Inflammatory macrophage (primary cell): ENCODE measurements around the gene METTL9.
A peak's percentile ranks its signal among the peaks of the same experiment; 100 is the strongest.
"Not testable (repeated sequence)": the region's sequence is repeated elsewhere in the genome, so short reads cannot be mapped to it uniquely, and the experiment has no call there.

Experiments
- DNase-seq, 2 donors: peaks; one replicate each; pipeline ENCODE4 v3.0.0-alpha.2; 2020 to 2022

Gene METTL9

DNA sequence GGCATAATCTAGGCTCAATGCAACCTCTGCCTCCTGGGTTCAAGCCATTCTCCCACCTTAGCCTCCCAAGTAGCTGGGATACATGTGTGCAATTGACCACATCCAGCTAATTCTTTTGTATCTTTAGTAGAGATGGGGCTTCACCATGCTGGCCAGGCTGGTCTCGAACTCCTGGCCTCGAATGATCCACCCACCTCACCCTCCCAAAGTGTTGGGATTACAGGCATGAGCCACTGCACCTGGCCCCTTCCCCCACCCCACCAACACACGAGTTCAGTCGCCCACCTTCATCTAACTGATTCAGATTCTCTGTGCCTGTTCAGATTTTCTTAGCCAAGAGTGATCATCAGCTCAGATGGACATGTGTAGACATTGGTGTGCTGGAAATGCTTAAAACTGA lies 25.0 kb upstream of the METTL9 start:
- DNase-seq = no peak

DNA sequence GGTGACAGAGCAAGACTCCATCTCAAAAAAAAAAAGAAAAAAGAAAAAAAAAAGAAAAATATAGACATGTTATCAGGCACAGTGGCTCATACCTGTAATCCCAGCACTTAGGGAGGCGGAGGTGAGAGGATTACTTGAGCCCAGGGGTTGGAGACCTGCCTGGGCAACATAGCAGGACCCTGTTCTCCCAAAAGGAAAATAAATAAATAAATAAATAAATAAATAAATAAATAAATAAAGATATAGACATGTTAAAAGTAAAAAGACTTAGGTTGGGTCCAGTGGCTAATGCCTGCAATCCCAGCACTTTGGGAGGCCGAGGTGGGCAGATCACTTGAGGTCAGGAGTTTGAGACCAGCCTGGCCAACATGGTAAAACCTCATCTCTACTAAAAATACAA lies 23.1 kb upstream of the METTL9 start:
- not testable (repeated sequence) for DNase-seq

DNA sequence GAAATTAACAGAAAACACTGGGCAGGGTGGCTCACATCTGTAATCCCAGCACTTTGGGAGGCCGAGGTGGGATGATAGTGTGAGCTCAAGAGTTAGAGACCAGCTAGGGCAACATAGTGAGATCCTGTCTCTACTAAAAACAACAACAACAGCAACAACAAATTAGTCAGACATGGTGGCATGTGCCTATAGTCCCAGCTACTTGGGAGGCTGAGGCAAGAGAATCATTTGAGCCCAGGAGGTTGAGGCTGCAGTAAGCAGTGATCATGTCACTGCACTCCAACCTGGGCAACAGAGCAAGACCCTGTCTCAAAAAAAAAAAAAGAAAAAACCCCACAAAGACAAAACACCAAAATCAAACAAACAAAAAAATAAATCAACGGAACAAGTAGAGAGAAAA lies 21.9 kb upstream of the METTL9 start:
- DNase-seq = not testable (repeated sequence)

DNA sequence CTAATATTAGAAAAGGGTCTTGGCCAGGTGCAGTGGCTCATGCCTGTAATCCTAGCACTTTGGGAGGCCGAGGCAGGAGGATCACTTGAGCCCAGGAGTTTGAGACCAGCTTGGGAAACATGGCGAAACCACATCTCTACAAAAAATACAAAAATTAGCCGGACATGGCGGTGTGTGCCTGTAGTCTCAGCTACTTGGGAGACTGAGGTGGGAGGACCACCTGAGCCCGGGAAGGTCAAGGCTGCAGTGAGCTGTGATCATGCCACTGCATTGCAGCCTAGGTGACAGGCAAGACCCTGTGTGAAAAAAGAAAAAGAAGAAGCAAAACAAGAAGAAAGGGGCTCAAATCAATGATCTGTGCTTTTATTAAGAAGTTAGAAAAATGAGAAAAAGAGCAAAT lies 21.1 kb upstream of the METTL9 start:
- DNase-seq = not testable (repeated sequence)

DNA sequence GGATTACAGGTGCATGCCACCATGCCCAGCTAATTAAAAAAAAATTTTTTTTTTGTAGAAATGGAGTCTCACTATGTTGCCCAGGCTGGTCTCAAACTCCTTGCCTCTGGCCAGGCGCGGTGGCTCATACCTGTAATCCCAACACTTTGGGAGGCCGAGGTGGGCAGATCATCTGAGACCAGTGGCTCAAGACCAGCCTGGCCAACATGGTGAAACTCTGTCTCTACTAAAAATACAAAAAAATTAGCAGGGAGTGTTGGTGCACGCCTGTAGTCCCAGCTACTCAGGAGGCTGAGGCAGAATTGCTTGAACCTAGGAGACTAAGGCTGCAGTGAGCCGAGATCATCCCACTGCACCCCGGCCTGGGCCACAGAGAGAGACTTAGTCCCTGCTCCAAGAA lies 19.2 kb upstream of the METTL9 start:
- DNase-seq = not testable (repeated sequence)

DNA sequence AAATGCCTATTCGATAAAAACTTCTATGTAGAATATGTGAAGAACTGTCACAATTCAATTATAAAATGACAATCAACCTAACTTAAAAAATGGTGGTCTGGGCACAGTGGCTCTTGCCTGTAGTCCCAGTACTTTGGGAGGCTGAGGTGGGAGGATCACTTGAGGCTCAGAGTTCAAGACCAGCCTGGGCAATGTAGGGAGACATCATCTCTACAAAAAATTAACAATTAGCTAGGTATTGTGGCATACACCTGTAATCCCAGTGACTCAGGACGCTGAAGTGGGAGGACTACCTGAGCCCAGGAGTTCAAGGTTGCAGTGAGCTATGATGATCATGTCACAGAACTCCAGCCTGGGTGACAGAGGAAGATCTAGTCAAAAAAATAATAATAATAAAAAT lies 18.6 kb upstream of the METTL9 start:
- DNase-seq = no peak

DNA sequence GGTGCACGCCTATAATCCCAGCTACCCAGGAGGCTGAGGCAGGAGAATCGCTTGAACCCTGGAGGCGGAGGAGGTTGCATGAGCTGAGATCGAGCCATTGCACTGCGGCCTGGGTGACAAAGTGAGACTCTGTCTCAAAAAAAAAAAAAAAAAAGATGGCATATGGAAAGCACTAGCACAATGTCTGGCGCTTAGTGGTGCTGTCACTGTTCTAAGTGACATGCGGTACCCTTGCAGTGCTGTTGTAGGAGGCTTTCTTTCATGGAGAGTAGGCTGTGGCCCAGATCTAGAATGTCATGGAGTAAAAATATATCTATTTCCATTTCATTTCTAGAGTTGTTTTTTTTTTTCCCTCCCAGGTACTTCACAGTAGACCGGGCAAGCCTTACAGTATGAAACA lies 14.6 kb upstream of the METTL9 start:
- no peak for DNase-seq

DNA sequence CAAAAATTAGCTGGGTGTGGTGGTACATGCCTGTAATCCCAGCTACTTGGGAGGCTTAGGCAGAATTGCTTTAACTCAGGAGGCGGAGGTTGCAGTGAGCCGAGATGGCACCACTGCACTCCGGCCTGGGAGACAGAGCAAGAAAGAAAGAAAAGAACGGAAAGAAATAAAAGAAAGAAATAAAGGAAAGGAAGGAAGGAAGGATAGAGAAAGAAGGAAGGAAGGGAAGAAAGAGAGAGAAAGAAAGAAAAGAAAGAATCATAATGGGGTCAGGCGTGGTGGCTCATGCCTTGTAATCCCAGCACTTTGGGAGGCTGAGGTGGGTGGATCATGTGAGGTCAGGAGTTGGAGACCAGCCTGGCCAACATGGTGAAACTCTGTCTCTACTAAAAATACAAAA lies 10.8 kb upstream of the METTL9 start:
- not testable (repeated sequence) for DNase-seq

DNA sequence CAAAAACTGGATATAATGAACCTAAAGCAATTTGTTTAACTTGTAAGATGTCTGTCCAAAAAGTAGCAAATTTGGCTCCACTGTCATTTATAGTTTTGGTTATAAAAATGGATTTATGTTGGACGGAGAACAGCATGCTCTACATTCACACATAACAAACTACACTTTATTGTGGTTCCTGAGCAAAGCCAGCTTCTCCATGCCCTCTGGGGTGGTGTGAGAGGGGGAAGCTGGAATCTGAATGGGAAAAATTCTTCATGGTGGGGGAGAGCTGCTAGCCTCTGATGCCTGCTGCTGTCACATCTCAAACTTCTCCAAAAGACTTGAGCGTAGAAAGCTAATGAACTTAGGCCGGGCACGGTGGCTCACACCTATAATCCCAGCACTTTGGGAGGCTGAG lies 9.8 kb upstream of the METTL9 start:
- DNase-seq = no peak

DNA sequence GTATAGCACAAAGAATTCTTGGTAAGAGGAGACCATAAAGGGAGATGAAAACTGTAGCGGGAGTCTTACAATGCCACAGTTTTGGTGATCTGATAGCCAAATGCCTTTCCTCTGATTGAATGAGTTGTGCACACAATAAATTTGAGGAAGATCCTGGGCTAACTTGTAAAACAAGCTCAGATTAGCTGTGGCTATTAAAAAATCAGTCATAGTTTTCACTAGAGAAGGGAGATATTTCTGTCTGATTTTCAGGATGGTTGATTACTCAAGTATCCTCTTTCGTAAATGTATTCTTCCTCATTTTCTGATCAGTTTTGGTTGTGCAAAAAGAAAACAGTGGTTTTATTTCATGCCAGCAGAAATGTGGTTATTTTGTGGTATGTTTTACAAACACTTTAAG lies 9.1 kb upstream of the METTL9 start:
- DNase-seq = peak; percentile 71 to 96

DNA sequence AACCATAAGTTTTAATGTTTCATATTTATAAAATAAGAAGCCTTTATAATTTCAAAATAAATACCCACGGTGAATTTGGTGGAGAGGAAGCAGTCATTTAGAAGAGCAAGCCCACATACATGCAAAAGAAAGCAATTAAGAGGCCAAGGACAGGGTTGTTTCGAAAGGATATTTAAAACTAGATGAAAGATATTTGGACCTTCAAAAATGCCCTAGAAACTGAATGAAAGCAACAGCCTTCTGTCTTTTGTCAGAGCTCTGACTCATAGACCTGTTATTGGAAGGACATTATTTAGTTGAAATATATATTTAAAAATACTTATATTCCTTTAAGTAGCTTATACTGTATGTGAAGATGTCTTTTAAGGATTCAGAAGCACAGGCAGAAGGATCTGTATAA lies 8.6 kb upstream of the METTL9 start:
- peak; percentile 54 to 73 for DNase-seq

DNA sequence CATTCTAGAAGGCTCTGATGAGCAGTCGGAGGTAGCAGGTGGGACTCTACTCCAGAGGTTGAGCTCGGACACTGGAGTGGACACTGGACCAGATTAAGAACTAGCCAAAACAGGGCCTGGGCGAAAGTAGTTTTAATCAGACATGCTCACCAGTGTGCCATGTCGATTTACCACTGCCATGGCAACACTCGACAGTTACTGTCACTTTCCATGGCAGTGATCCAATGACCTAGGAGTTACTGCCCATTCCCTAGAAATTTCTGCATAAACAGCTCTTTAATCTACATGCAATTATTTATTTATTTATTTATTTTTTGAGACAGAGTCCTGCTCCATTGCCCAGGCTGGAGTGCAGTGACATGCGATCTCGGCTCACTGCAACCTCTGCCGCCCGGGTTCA lies 7.2 kb upstream of the METTL9 start:
- DNase-seq = no peak

DNA sequence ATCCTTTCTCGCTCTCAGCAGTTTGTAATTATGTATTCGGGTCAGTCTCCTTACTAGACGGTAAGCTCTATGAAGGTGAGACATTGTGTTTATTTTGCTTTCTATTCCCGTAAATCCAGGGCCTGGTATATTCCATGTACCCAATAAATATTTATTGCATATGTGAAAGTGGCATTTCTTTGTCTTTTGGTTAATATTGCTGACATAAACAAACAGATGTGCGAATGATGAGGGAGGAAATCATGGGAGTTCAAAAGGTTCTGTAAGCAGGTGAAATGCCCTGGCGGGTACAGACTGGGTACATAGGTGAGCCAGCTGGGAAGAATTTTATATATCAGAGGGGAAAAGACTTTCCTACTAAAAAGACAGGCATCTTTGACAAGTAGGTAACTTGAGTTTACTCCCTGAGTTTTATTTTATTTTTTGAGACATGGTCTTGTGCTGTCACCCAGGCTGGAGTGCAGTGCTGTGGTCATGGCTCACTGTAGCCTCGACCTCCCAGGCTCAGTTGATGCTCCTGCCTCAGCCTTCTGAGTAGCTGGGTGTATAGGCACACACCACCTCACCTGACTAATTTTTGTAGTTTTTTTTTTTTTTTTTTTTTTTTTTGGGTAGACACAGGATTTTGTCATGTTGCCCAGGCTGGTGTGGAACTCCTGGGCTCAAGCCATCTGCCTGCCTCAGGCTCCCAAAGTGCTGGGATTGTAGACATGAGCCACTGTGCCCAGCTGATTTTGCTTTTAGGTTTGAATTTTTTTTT lies 5.7 kb upstream of the METTL9 start:
- DNase-seq = no peak

DNA sequence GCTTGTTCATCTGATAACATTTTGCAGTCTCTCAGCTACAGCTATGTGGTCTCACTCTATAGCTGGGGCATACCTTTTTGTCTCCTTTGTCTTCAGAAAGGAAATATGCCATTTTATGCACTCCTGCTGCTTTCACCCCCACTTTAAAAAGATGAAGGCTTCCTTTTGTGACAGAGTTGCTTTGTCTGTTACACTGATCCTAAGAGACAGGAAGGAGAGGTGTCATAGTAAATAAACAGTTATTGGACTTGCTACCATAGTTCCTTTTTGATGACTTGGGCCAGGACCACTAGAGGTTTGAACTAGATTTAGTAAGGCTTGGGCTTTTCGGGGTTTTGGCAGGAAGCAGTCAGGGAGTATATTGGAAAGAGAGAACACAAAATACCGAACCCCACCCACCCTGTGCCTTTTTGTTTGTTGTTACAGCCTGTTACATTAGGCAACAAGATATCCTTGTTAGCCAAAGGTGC lies 1.8 kb upstream of the METTL9 start:
- no peak for DNase-seq

DNA sequence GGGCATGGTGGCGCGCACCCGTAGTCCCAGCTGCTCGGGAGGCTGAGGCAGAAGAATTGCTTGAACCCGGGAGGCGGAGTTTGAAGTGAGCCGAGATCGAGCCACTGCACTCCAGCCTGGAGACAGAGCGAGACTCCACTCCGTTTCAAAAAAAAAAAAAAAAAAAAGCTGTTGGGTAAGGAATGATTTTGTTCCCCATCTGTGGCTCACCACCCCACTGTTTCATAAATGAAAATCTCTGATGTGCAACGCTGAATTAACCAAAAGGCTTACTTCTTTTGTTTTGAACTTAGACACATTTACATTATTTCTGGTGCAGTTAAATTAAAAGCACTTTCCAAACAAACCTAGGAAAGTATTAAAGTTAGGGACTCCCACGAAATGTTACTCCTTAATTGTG lies 1.2 kb upstream of the METTL9 start:
- DNase-seq = peak; percentile 52 to 79

DNA sequence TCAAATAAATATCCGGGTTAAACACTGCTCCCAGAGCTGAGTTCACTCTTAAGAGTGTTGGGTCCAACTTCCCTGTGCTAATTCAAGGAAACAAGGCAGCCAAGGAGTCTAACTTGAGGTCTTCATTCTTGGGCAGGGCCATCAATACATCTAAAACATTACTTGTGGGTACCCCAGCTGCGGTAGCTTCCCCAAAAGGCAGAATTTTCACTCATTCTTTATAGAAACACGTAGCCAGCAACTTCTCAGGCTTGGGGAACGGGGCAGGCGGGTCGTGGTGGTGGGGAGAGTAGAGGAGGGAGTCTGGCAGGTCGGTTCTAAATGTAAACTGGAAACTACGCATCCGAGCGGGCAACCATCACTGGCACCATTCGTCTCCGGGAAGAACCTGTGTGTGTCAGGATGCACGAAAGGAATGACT lies 666 bp upstream of the METTL9 start:
- DNase-seq = peak in 1 of 2 donors; percentile 32

DNA sequence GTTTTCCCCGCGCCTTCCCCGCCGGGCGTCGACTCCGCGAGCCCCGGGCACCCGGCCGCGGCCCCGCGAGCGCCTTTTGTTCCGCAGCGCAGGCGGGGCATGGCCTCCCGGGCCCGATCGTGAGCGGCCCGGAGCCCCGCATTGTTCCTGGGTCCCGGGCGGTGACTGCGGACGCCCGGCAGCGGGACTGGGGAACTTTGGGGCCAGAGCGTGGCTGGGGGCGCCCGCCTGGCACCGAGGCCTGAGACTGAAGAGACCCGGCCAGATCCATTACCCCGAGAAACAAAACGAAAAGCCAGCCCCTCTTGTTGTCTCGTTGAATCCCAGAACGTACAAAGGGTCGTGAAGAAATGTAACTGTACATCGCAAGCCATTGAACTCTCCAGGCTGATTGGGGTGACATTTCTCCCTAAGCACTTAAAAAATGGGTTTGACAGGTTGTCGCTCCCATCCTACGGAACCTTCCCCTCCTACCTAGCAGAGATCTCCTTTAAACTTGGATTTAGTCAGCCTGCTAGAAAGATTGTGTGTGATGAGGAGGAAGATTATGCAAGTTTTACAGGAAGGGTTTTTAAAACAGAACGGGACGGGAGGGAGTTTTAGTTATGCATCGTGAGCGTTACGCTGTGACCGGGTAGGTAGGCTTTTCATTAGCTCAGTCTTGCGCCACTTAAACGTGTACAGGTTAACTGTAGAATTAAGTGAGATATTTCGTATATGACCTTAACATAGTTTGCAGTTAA lies 825 bp downstream of the METTL9 start:
- DNase-seq = peak; percentile 44 to 54

DNA sequence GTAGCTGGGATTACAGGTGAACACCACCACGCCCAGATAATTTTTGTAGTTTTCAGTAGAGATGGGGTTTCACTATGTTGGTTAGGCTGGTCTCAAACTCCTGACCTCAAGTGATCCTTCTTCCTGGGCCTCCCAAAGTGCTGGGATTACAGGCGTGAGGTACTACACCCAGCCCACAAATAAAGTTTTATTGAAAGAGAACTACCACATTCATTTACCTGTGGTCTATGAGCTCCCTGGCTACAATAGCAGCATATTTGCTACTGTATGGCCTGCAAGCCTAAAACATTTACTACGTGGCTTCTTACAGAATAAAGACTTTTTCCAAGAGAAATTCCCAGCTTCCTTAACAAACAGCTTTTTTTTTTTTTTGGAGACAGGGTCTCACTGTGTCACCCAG lies 3.4 kb downstream of the METTL9 start:
- DNase-seq = no peak

DNA sequence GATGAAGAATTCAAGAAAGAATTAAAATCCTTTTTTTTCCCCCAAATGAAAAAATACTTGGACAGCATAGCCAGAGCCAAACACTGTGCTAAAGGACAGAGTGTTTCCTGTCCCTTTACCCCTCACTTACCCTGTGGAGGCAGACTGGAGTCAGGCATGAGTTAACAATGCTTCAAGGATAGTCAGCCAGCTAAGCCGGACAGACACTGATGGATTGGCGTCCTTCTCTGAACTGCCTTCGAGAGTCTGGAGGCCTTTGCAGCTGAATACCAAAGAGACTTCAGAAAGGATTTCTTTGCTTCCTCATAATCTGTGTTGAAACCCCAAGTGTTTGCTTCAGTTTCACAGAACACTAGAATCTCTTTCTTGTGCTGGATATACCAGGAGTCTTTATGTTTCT lies 4.6 kb downstream of the METTL9 start:
- DNase-seq = peak; percentile 64 to 73

DNA sequence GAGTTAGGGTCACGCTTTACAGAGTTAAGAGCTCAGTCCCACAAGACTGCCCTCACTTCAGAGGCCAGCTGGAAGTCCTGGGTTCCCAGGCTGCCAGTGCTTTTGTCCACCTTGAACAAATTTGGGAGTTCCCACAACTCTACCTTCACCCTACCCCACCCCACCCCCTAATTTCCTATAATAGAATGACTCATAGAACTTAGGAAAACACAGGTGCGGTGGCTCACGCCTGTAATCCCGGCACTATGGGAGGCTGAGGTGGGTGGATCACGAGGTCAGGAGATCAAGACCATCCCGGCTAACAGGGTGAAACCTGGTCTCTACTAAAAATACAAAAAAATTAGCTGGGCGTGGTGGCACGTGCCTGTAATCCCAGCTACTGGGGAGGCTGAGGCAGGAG lies 6.5 kb downstream of the METTL9 start:
- DNase-seq = not testable (repeated sequence)

DNA sequence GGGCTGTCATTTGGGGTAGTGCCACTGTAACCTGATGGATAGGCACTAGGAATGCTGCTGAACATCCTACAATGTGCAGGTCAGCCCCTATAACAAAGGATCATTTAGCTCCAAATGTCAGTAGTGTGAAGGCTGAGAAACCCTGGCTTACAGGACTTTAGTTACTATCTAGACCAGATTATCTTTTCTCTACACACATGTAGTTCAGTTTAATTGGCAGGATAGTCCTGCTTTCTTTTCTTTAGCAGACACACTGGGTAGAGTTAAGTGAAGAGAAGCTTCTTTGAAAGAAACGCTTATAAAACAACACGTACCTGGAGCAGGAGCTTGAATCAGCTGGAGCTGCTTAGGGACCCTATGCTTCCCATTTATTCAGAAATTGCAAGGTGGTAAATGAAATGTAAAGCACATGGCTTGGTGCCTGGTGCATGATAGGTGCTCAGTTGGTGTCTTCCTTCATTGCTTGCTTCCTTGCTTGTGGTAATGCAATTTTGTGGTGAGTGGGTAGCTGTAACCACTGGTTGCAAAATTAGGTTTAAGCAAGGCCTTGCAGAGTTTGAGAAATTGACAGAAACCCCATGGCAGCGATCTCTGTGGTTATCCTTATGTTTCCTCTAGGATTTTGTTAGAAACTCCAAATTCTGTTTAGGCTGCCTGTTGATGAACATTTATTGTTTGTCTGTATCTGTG lies 9.4 kb downstream of the METTL9 start:
- DNase-seq = peak; percentile 91 to 94

DNA sequence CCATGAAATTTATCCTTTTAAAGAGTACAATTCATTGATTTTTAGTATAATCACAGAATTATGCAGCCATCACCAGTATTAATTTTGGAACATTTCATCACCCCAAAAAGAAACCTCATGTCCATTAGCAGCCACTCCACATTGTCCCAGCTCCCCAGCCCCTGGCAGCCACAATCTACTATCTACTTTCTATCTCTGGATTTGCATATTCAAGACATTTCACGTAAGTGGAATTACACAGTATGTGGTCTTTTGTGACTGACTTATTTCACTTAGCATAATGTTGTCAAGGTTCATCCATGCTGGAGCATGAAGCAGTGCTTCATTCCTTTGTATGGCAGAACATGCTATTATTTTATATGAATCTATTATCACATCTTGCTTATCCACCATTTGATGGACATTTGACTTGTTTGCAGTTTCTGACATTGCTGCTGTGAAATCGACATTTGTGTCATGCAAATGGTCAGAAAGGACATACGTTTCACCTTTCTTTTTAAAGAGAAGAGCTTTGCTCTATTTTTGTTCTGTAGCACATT lies 10.7 kb downstream of the METTL9 start:
- no peak for DNase-seq

DNA sequence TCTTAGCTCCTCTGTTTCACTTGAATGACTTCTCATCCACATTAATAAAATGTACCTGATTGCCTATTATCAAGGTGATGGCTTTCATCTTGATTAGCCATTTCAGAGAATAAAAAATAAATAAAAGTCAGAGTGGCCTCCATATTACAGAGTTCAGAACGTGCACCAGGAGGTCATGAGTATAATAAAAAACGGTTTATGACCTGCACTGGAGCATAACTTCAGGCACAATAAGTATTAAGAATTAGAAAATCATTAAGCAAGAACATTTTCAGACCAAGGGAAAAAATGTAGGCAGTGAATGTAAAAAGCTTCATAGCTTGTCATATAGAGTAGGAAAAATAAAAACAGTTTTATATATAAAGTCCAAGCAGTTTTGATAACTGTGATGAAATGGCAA lies 11.4 kb downstream of the METTL9 start:
- no peak for DNase-seq
